ENCODE results near the gene MED13L. TPM values are rescaled to one million over a fixed set of nuclear protein-coding genes. Genes with fewer than 3 reads are reported as not detected.

The MED13L gene
- total and polyA plus RNA-seq, 2 experiments from 2014 or later = 11.7 to 88.7 TPM

DNA sequence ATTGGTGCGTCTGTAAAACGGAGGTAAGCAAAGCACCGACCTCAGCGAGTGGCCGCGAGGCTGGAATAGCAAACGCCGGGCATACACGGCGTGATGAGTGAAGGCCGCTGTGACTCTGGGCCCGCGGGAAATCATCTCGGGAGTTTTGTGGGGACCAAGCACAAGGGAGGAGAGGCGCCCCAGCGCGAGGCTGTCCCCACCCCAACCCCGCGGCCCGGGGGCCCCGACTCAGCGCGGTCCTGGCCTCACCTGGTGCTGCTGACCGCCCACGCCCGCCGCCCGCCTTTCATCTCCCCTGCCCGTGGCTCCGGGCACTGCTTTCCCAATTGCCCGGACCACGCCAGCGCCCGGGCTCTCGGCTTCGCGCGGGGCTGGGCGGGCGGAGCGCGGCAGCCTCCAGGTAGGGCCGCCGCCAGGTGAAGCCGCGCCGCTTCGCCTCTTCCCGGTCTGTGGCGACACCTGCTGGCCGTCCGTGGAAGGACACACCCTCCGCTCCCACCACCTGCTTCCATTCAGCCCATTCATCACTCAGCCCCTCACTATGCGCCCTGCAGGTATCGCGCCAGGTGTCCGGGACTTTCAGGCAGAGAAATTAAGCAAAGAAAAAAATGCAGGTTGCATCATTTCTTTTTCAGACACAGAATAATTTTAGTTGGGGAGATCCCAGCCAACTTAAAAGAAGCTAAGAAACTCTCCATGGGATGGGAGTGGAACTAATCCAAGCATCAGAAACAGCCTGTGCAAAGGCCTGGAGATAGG, 360.4 kb downstream of the MED13L start:
- Histone ChIP-seq H3K4me2 (ENCODE audit: unreplicated experiment) (no peak overlapping the region), H3K4me3 (no peak overlapping the region), H3K27me3 (replicated peaks; ENCODE audit: insufficient read depth) (no peaks in the 10 kb centered on the region), H4K20me1 (ENCODE audit: insufficient read depth) (no peaks in the 10 kb centered on the region), H3K9me2 (ENCODE audit: insufficient read depth) (no peaks in the 10 kb centered on the region), H3K9me3 (ENCODE audit: low read depth) (no peaks in the 10 kb centered on the region), H3F3A (ENCODE audit: insufficient read depth) (peaks cover 8% of the 10 kb centered on the region), H2AFZ (no peak overlapping the region), H3K27ac (no peak overlapping the region), H3K36me3 (ENCODE audit: low read depth) (no peaks in the 10 kb centered on the region), H3K79me2 (ENCODE audit: insufficient read depth) (no peaks in the 10 kb centered on the region), H3K4me1 (ENCODE audit: insufficient read depth) (peaks cover 11% of the 10 kb centered on the region), H3K9ac (no peak overlapping the region)
- DNase-seq = peak; percentile 36
- TF ChIP-seq EZH2phosphoT487 (IDR thresholded peaks at IDR 0.05; ENCODE audit: insufficient read depth, low read depth) (no peak), EZH2 (IDR thresholded peaks at IDR 0.05; ENCODE audit: insufficient read depth, poor library complexity, severe bottlenecking) (no peak)
- 11 to 18% methylated on average over 42 to 57 of the region's 57 CpGs for WGBS, 2 experiments (ENCODE audit: low coverage in 1 of 2, low lambda C conversion rate in 2 of 2, missing lambda C conversion rate in 2 of 2)
- in situ Hi-C loops (cut with MboI) = loop anchor here (10.0 to 25.0 kb wide), 2 partner anchors 1252 to 1930 kb away; no protein-coding TSS in a partner anchor

DNA sequence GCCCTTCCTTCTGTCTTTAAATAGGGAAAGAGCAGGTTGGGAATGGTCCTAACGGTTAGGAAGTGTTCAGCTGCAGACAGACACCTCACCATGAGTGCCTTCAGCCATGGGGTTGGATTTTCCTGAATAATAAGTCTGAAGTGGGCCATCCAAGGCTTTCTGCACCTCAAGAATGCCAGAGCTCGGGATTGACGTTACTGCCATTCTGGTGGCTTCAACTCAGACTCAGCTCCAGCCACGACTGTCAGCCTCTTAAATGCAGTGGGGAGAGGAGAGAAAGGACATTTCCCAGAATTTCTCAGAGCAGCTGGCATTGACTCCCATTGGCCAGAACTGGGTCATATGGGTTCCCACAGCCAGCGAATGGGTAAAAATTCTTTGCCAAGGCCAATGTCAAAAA, 363.4 kb downstream of the MED13L start:
- H3K9me3 ChIP-seq (ENCODE audit: low read depth) = no peaks in the 10 kb centered on the region
- no peak overlapping the region for H3K4me3 ChIP-seq
- no peaks in the 10 kb centered on the region for H4K20me1 ChIP-seq (ENCODE audit: insufficient read depth)
- H3K27ac ChIP-seq = no peak overlapping the region
- in situ Hi-C loops (cut with MboI) = loop anchor here (10.0 to 25.0 kb wide), 2 partner anchors 1249 to 1927 kb away; no protein-coding TSS in a partner anchor
- TF ChIP-seq EZH2 (IDR thresholded peaks at IDR 0.05; ENCODE audit: insufficient read depth, poor library complexity, severe bottlenecking) = no peak
- TF ChIP-seq EZH2phosphoT487 (IDR thresholded peaks at IDR 0.05; ENCODE audit: insufficient read depth, low read depth) = no peak
- no peak overlapping the region for H2AFZ ChIP-seq
- no peak overlapping the region for H3K9ac ChIP-seq
- no peak overlapping the region for H3K4me2 ChIP-seq (ENCODE audit: unreplicated experiment)
- H3K27me3 ChIP-seq (replicated peaks; ENCODE audit: insufficient read depth) = no peaks in the 10 kb centered on the region
- H3F3A ChIP-seq (ENCODE audit: insufficient read depth) = no peaks in the 10 kb centered on the region
- WGBS, 2 experiments (ENCODE audit: low coverage in 1 of 2, low lambda C conversion rate in 2 of 2, missing lambda C conversion rate in 2 of 2) = 62 to 63% methylated on average over 5 of the region's 5 CpGs
- H3K79me2 ChIP-seq (ENCODE audit: insufficient read depth) = no peaks in the 10 kb centered on the region
- no peaks in the 10 kb centered on the region for H3K9me2 ChIP-seq (ENCODE audit: insufficient read depth)
- H3K4me1 ChIP-seq (ENCODE audit: insufficient read depth) = no peaks in the 10 kb centered on the region
- no peak for DNase-seq
- no peaks in the 10 kb centered on the region for H3K36me3 ChIP-seq (ENCODE audit: low read depth)

DNA sequence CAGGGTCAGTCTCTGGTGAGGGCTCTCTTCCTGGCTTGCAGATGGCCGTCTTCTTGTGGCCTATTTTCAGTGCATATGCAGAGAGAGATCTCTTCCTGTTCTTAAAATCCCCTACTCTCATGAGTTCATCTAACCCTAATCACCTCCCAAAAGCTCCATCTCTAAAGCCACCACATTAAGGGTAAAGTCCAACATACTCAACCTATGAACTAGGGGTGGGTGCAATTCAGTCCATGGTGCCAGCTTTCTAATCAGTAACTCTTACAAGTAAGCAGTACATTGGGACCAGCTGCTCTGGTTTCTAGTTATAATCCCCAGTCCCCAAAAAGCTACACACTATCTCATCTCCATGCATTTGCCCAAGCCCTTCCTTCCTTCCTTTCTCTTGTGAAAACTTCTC, 365.1 kb downstream of the MED13L start:
- Histone ChIP-seq H3K27ac (no peak overlapping the region), H3K9me3 (ENCODE audit: low read depth) (no peaks in the 10 kb centered on the region), H3K4me3 (no peak overlapping the region), H3K9me2 (ENCODE audit: insufficient read depth) (no peaks in the 10 kb centered on the region), H3K27me3 (replicated peaks; ENCODE audit: insufficient read depth) (no peaks in the 10 kb centered on the region), H4K20me1 (ENCODE audit: insufficient read depth) (no peaks in the 10 kb centered on the region), H3K36me3 (ENCODE audit: low read depth) (no peaks in the 10 kb centered on the region), H3K4me1 (ENCODE audit: insufficient read depth) (no peaks in the 10 kb centered on the region), H3F3A (ENCODE audit: insufficient read depth) (no peaks in the 10 kb centered on the region), H2AFZ (no peak overlapping the region), H3K79me2 (ENCODE audit: insufficient read depth) (no peaks in the 10 kb centered on the region), H3K4me2 (ENCODE audit: unreplicated experiment) (no peak overlapping the region), H3K9ac (no peak overlapping the region)
- DNase-seq = no peak
- in situ Hi-C loops (cut with MboI) = loop anchor here (10.0 to 25.0 kb wide), 2 partner anchors 1248 to 1925 kb away; no protein-coding TSS in a partner anchor
- TF ChIP-seq EZH2phosphoT487 (IDR thresholded peaks at IDR 0.05; ENCODE audit: insufficient read depth, low read depth) = no peak
- TF ChIP-seq EZH2 (IDR thresholded peaks at IDR 0.05; ENCODE audit: insufficient read depth, poor library complexity, severe bottlenecking) = no peak
- WGBS, 2 experiments (ENCODE audit: low coverage in 1 of 2, low lambda C conversion rate in 2 of 2, missing lambda C conversion rate in 2 of 2) = 70 to 82% methylated on average over 1 of the region's 1 CpG

DNA sequence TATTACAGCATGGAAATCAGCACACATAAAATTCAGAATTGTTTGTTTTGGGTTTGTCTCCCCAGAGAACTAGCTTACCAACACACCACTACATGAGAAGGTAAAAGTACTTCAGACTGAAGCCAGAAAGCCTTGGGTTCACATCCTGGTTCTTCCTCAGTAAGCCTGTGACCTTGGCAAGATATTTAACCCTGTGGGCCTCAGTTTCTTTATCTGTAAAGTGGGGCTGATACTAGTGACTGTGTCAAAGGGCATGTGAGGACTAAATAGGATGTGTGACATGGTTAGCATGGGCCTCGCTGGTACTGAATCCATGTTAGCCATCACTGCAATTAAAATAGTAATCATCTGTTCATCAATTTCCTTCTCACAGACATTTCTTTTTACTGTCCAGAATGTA, 366.1 kb downstream of the MED13L start:
- DNase-seq = no peak
- Histone ChIP-seq H3K9me2 (ENCODE audit: insufficient read depth) (no peaks in the 10 kb centered on the region), H3K9ac (no peak overlapping the region), H3K79me2 (ENCODE audit: insufficient read depth) (no peaks in the 10 kb centered on the region), H3K4me2 (ENCODE audit: unreplicated experiment) (no peak overlapping the region), H3K4me3 (no peak overlapping the region), H3K36me3 (ENCODE audit: low read depth) (no peaks in the 10 kb centered on the region), H3K4me1 (ENCODE audit: insufficient read depth) (no peaks in the 10 kb centered on the region), H3F3A (ENCODE audit: insufficient read depth) (no peaks in the 10 kb centered on the region), H3K9me3 (ENCODE audit: low read depth) (no peaks in the 10 kb centered on the region), H4K20me1 (ENCODE audit: insufficient read depth) (no peaks in the 10 kb centered on the region), H3K27me3 (replicated peaks; ENCODE audit: insufficient read depth) (no peaks in the 10 kb centered on the region), H2AFZ (no peak overlapping the region), H3K27ac (no peak overlapping the region)
- 48 to 63% methylated on average over 1 of the region's 1 CpG for WGBS, 2 experiments (ENCODE audit: low coverage in 1 of 2, low lambda C conversion rate in 2 of 2, missing lambda C conversion rate in 2 of 2)
- in situ Hi-C loops (cut with MboI) = loop anchor here (10.0 to 25.0 kb wide), 2 partner anchors 1247 to 1924 kb away; no protein-coding TSS in a partner anchor
- TF ChIP-seq EZH2 (IDR thresholded peaks at IDR 0.05; ENCODE audit: insufficient read depth, poor library complexity, severe bottlenecking) (no peak), EZH2phosphoT487 (IDR thresholded peaks at IDR 0.05; ENCODE audit: insufficient read depth, low read depth) (no peak)
